CD8-positive, alpha-beta memory T cell (primary cell): ENCODE data around the gene RBPJL. TPM values are rescaled to one million over a fixed set of nuclear protein-coding genes. Genes with fewer than 3 reads are reported as not detected.
A peak's percentile ranks its signal among the peaks of the same experiment; 100 is the strongest.

Experiments
- CTCF ChIA-PET: fragments of 350-600 bp; sonication (Branson Sonifier 250); formaldehyde crosslinking; loops from one replicate; lab custom pipeline; 2021; ENCODE audit warnings: antibody characterized with exemption; lab: Charles Lee
- POLR2A ChIA-PET: fragments of 350-600 bp; sonication (Branson Sonifier 250); formaldehyde crosslinking; loops from one replicate; lab custom pipeline; 2021; ENCODE audit warnings: antibody characterized with exemption; lab: Charles Lee
- DNase-seq, 5 donors: peaks; one replicate each; pipeline versions ENCODE4 v3.0.0 to v3.0.0-alpha.2; 2020 to 2022; ENCODE audit warnings: mixed read lengths in 1 of 5
- H3K27ac ChIP-seq: one replicate; pipeline ENCODE4 v1.7.0; 2013; ENCODE audit warnings: low read depth, mild to moderate bottlenecking, low read length, moderate library complexity
- H3K27me3 ChIP-seq: 2 replicates; pipeline ENCODE4 v1.7.0; 2013; ENCODE audit warnings: low read length, mild to moderate bottlenecking; ENCODE audit not compliant: insufficient read depth, poor library complexity, severe bottlenecking
- H3K36me3 ChIP-seq: 2 replicates; pipeline ENCODE4 v1.7.0; 2013; ENCODE audit warnings: mild to moderate bottlenecking, low read length, moderate library complexity; ENCODE audit not compliant: insufficient read depth
- H3K4me1 ChIP-seq: 2 replicates; pipeline ENCODE4 v1.7.0; 2013; ENCODE audit warnings: mild to moderate bottlenecking, low read length, moderate library complexity; ENCODE audit not compliant: insufficient read depth
- H3K4me3 ChIP-seq: 2 replicates; pipeline ENCODE4 v1.7.0; 2013; ENCODE audit warnings: mild to moderate bottlenecking, low read length
- H3K9me3 ChIP-seq: 2 replicates; pipeline ENCODE4 v1.7.0; 2013; ENCODE audit warnings: mild to moderate bottlenecking, low read length
- H3K27ac Mint-ChIP-seq, 8 donors: one replicate each; pipeline ENCODE4 v1.8.0; 2020 to 2021; ENCODE audit warnings: mixed read lengths in 8 of 8, mild to moderate bottlenecking in 6 of 8, inconsistent platforms in 3 of 8, moderate library complexity in 3 of 8
- H3K27me3 Mint-ChIP-seq, 2 donors: one replicate each; pipeline ENCODE4 v1.8.0; 2020 to 2021; ENCODE audit warnings: mixed read lengths in 2 of 2, mild to moderate bottlenecking in 1 of 2, moderate library complexity in 1 of 2
- H3K36me3 Mint-ChIP-seq, 3 donors: one replicate each; pipeline ENCODE4 v1.8.0; 2020 to 2021; ENCODE audit warnings: mixed read lengths in 3 of 3, inconsistent platforms in 1 of 3, mild to moderate bottlenecking in 1 of 3
- H3K4me1 Mint-ChIP-seq, 3 donors: one replicate each; pipeline ENCODE4 v1.8.0; 2020 to 2021; ENCODE audit warnings: mixed read lengths in 3 of 3, inconsistent platforms in 1 of 3, mild to moderate bottlenecking in 1 of 3
- H3K4me3 Mint-ChIP-seq, 7 donors: one replicate each; pipeline ENCODE4 v1.8.0; 2020 to 2021; ENCODE audit warnings: mixed read lengths in 7 of 7, mild to moderate bottlenecking in 6 of 7, moderate library complexity in 4 of 7, inconsistent platforms in 2 of 7
- H3K9me3 Mint-ChIP-seq, 5 donors: one replicate each; pipeline ENCODE4 v1.8.0; 2020 to 2022; ENCODE audit warnings: mixed read lengths in 5 of 5, mild to moderate bottlenecking in 3 of 5, moderate library complexity in 2 of 5, inconsistent platforms in 1 of 5
- polyA plus RNA-seq: library from polyadenylated mRNA; unstranded; fragments of 300-500 nt; fragmentation: Illumina TruSeq; gene quantifications from one replicate; pipeline ENCODE4 v1.2.3, GENCODE V29; 2021
- total RNA-seq, 2 experiments: library from RNA; stranded (reverse); gene quantifications; one replicate each; pipeline ENCODE4 v1.2.3, GENCODE V29; 2021

RBPJL gene
- total and polyA plus RNA-seq, 3 experiments from 2014 or later = not detected

- Histone ChIP-seq H3K27ac (peak overlapping the region; percentile 14), H3K4me1 (no peaks in the 10 kb centered on the region), H3K27me3 (no peaks in the 10 kb centered on the region), H3K9me3 (no peaks in the 10 kb centered on the region), H3K4me3 (no peak overlapping the region), H3K36me3 (no peaks in the 10 kb centered on the region)
- ChIA-PET POLR2A (no interaction called here), CTCF (no interaction called here)
- Mint-ChIP-seq H3K9me3 (no peaks in the 10 kb centered on the region), H3K36me3 (no peaks in the 10 kb centered on the region), H3K27ac (no peak overlapping the region), H3K4me3 (no peak overlapping the region), H3K4me1 (no peaks in the 10 kb centered on the region), H3K27me3 (no peaks in the 10 kb centered on the region)
- no peak for DNase-seq
Observed at GRCh38 chr20:45338121-45339030, 31.7 kb downstream of the RBPJL start.

GRCh38 chr20:45339084-45339483 lies 32.4 kb downstream of the RBPJL start:
- H3K36me3 Mint-ChIP-seq = no peaks in the 10 kb centered on the region
- Histone ChIP-seq H3K27ac (no peak overlapping the region), H3K27me3 (no peaks in the 10 kb centered on the region), H3K4me3 (no peak overlapping the region), H3K4me1 (no peaks in the 10 kb centered on the region), H3K36me3 (no peaks in the 10 kb centered on the region), H3K9me3 (no peaks in the 10 kb centered on the region)
- no peak overlapping the region for H3K27ac Mint-ChIP-seq
- H3K9me3 Mint-ChIP-seq = no peaks in the 10 kb centered on the region
- H3K4me1 Mint-ChIP-seq = no peaks in the 10 kb centered on the region
- no peak overlapping the region for H3K4me3 Mint-ChIP-seq
- ChIA-PET CTCF (no interaction called here), POLR2A (interaction anchor here (1.3 kb wide), 1 partner anchor 9 kb away, joined by 3 read pairs; the partner anchor contains the start of gene SDC4)
- DNase-seq = no peak
- no peaks in the 10 kb centered on the region for H3K27me3 Mint-ChIP-seq

GRCh38 chr20:45339799-45340198 lies 33.2 kb downstream of the RBPJL start:
- H3K4me1 Mint-ChIP-seq = no peaks in the 10 kb centered on the region
- H3K27me3 Mint-ChIP-seq = no peaks in the 10 kb centered on the region
- ChIA-PET POLR2A (interaction anchor here (1.3 kb wide), 1 partner anchor 9 kb away, joined by 3 read pairs; the partner anchor contains the start of gene SDC4), CTCF (no interaction called here)
- DNase-seq = no peak
- no peak overlapping the region for H3K27ac ChIP-seq
- no peaks in the 10 kb centered on the region for H3K4me1 ChIP-seq
- no peak overlapping the region for H3K4me3 Mint-ChIP-seq
- no peak overlapping the region for H3K4me3 ChIP-seq
- H3K9me3 ChIP-seq = no peaks in the 10 kb centered on the region
- no peaks in the 10 kb centered on the region for H3K9me3 Mint-ChIP-seq
- no peaks in the 10 kb centered on the region for H3K36me3 Mint-ChIP-seq
- H3K27me3 ChIP-seq = no peaks in the 10 kb centered on the region
- peak overlapping the region in 1 of 8 donors; percentile 82 for H3K27ac Mint-ChIP-seq
- no peaks in the 10 kb centered on the region for H3K36me3 ChIP-seq

- CTCF ChIA-PET = no interaction called here
- H3K27ac Mint-ChIP-seq = no peak overlapping the region
- H3K27me3 ChIP-seq = no peaks in the 10 kb centered on the region
- H3K27ac ChIP-seq = no peak overlapping the region
- no peaks in the 10 kb centered on the region for H3K27me3 Mint-ChIP-seq
- no peak overlapping the region for H3K4me3 ChIP-seq
- H3K36me3 Mint-ChIP-seq = no peaks in the 10 kb centered on the region
- no peak overlapping the region for H3K4me3 Mint-ChIP-seq
- POLR2A ChIA-PET = interaction anchor here (1.3 kb wide), 1 partner anchor 8 kb away, joined by 3 read pairs; the partner anchor contains the start of gene SDC4
- no peak for DNase-seq
- no peaks in the 10 kb centered on the region for H3K9me3 ChIP-seq
- no peaks in the 10 kb centered on the region for H3K4me1 ChIP-seq
- H3K4me1 Mint-ChIP-seq = no peaks in the 10 kb centered on the region
- H3K36me3 ChIP-seq = no peaks in the 10 kb centered on the region
- H3K9me3 Mint-ChIP-seq = no peaks in the 10 kb centered on the region
Observed at GRCh38 chr20:45340236-45340847, 33.7 kb downstream of the RBPJL start.

- POLR2A ChIA-PET = no interaction called here
- H3K27ac Mint-ChIP-seq = peak overlapping the region in 1 of 8 donors; percentile 63
- no peak overlapping the region for H3K4me3 Mint-ChIP-seq
- no peaks in the 10 kb centered on the region for H3K27me3 Mint-ChIP-seq
- H3K4me3 ChIP-seq = no peak overlapping the region
- no peaks in the 10 kb centered on the region for H3K4me1 Mint-ChIP-seq
- no peaks in the 10 kb centered on the region for H3K36me3 Mint-ChIP-seq
- CTCF ChIA-PET = no interaction called here
- H3K9me3 Mint-ChIP-seq = no peaks in the 10 kb centered on the region
- no peaks in the 10 kb centered on the region for H3K36me3 ChIP-seq
- no peaks in the 10 kb centered on the region for H3K9me3 ChIP-seq
- no peaks in the 10 kb centered on the region for H3K27me3 ChIP-seq
- H3K4me1 ChIP-seq = no peaks in the 10 kb centered on the region
- DNase-seq = no peak
- H3K27ac ChIP-seq = no peak overlapping the region
Observed at GRCh38 chr20:45340951-45341350, 34.3 kb downstream of the RBPJL start.

GRCh38 chr20:45341579-45341938 lies 34.9 kb downstream of the RBPJL start:
- Mint-ChIP-seq H3K27ac (no peak overlapping the region), H3K27me3 (peaks cover 0 to under 1% of the 10 kb centered on the region in 2 donors), H3K4me3 (no peak overlapping the region), H3K9me3 (no peaks in the 10 kb centered on the region), H3K36me3 (no peaks in the 10 kb centered on the region), H3K4me1 (peaks cover 0 to 2% (median 1%) of the 10 kb centered on the region in 3 donors)
- no peaks in the 10 kb centered on the region for H3K9me3 ChIP-seq
- H3K36me3 ChIP-seq = no peaks in the 10 kb centered on the region
- no peak for DNase-seq
- ChIA-PET POLR2A (no interaction called here), CTCF (interaction anchor here (0.9 kb wide), 1 partner anchor 429 kb away, joined by 3 read pairs; no protein-coding TSS in a partner anchor)
- H3K27me3 ChIP-seq = no peaks in the 10 kb centered on the region
- no peak overlapping the region for H3K4me3 ChIP-seq
- H3K27ac ChIP-seq = no peak overlapping the region
- no peaks in the 10 kb centered on the region for H3K4me1 ChIP-seq

GRCh38 chr20:45341939-45342854 lies 35.6 kb downstream of the RBPJL start:
- Histone ChIP-seq H3K36me3 (no peaks in the 10 kb centered on the region), H3K9me3 (no peaks in the 10 kb centered on the region), H3K27ac (no peak overlapping the region), H3K27me3 (no peaks in the 10 kb centered on the region), H3K4me3 (no peak overlapping the region), H3K4me1 (peaks cover under 1% of the 10 kb centered on the region)
- Mint-ChIP-seq H3K27ac (no peak overlapping the region), H3K4me1 (peaks cover 5 to 7% (median 7%) of the 10 kb centered on the region in 3 donors), H3K36me3 (no peaks in the 10 kb centered on the region), H3K9me3 (no peaks in the 10 kb centered on the region), H3K4me3 (no peak overlapping the region), H3K27me3 (peaks cover 0 to 3% of the 10 kb centered on the region in 2 donors)
- POLR2A ChIA-PET = no interaction called here
- DNase-seq = no peak
- CTCF ChIA-PET = interaction anchor here (0.9 kb wide), 1 partner anchor 429 kb away, joined by 3 read pairs; no protein-coding TSS in a partner anchor
